Measurements from ENCODE around the gene GJD3. TPM values are rescaled to one million over a fixed set of nuclear protein-coding genes. Genes with fewer than 3 reads are reported as not detected.
A peak's percentile ranks its signal among the peaks of the same experiment; 100 is the strongest.

The GJD3 gene
- total RNA-seq, 1 donor from 2014 or later = 0.32 TPM

GRCh38 chr17:40335620-40336019, 28.9 kb downstream of the GJD3 start:
- no peak for TF ChIP-seq CTCF (IDR thresholded peaks at IDR 0.05)
- H3K36me3 Mint-ChIP-seq (ENCODE audit: low read depth) = peaks cover 7% of the 10 kb centered on the region
- H3K4me1 Mint-ChIP-seq (ENCODE audit: low read depth) = peaks cover 62% of the 10 kb centered on the region
- H3K9me3 Mint-ChIP-seq (ENCODE audit: low read depth) = no peaks in the 10 kb centered on the region
- no peak overlapping the region for H3K27ac Mint-ChIP-seq (ENCODE audit: unreplicated experiment)
- no peak overlapping the region for H3K4me3 Mint-ChIP-seq (ENCODE audit: unreplicated experiment)
- no peaks in the 10 kb centered on the region for H3K27me3 Mint-ChIP-seq (ENCODE audit: low read depth)
- DNase-seq (ENCODE audit: low spot score) = no peak

GRCh38 chr17:40333781-40334448, 30.6 kb downstream of the GJD3 start:
- DNase-seq (ENCODE audit: low spot score) = no peak
- H3K27me3 Mint-ChIP-seq (ENCODE audit: low read depth) = no peaks in the 10 kb centered on the region
- H3K9me3 Mint-ChIP-seq (ENCODE audit: low read depth) = no peaks in the 10 kb centered on the region
- H3K4me3 Mint-ChIP-seq (ENCODE audit: unreplicated experiment) = no peak overlapping the region
- H3K27ac Mint-ChIP-seq (ENCODE audit: unreplicated experiment) = peak overlapping the region; percentile 79
- TF ChIP-seq CTCF (IDR thresholded peaks at IDR 0.05) = no peak
- H3K4me1 Mint-ChIP-seq (ENCODE audit: low read depth) = peaks cover 56% of the 10 kb centered on the region
- peaks cover 5% of the 10 kb centered on the region for H3K36me3 Mint-ChIP-seq (ENCODE audit: low read depth)

- Mint-ChIP-seq H3K27me3 (ENCODE audit: low read depth) (no peaks in the 10 kb centered on the region), H3K9me3 (ENCODE audit: low read depth) (no peaks in the 10 kb centered on the region), H3K36me3 (ENCODE audit: low read depth) (peaks cover 5% of the 10 kb centered on the region), H3K27ac (ENCODE audit: unreplicated experiment) (peak overlapping the region; percentile 89), H3K4me1 (ENCODE audit: low read depth) (peaks cover 72% of the 10 kb centered on the region), H3K4me3 (ENCODE audit: unreplicated experiment) (peak overlapping the region; percentile 52)
- TF ChIP-seq CTCF (IDR thresholded peaks at IDR 0.05) = no peak
- DNase-seq (ENCODE audit: low spot score) = no peak
These were observed 32.5 kb downstream of the GJD3 start for GRCh38 chr17:40331743-40332641.

GRCh38 chr17:40330850-40331470, 33.6 kb downstream of the GJD3 start:
- TF ChIP-seq CTCF (IDR thresholded peaks at IDR 0.05) = no peak
- no peaks in the 10 kb centered on the region for H3K27me3 Mint-ChIP-seq (ENCODE audit: low read depth)

More at GRCh38 chr17:40330850-40331470, 33.6 kb downstream of the GJD3 start:
- no peak overlapping the region for H3K4me3 Mint-ChIP-seq (ENCODE audit: unreplicated experiment)
- H3K36me3 Mint-ChIP-seq (ENCODE audit: low read depth) = peaks cover 5% of the 10 kb centered on the region
- H3K4me1 Mint-ChIP-seq (ENCODE audit: low read depth) = peaks cover 83% of the 10 kb centered on the region
- H3K27ac Mint-ChIP-seq (ENCODE audit: unreplicated experiment) = peak overlapping the region; percentile 89
- DNase-seq (ENCODE audit: low spot score) = no peak
- H3K9me3 Mint-ChIP-seq (ENCODE audit: low read depth) = no peaks in the 10 kb centered on the region
